Gastrocnemius medialis (tissue), 4 donors: ENCODE measurements around the gene ADAMTSL1.

Experiments
- CTCF ChIP-seq, 5 experiments: fragments of 450-650 bp in 3 of 5; fragments of 200-600 bp in 2 of 5; sonication (generic) in 2 of 5; IDR thresholded peaks in 4 of 5; conservative IDR thresholded peaks in 1 of 5; 1 replicate in 4 of 5; 2 replicates in 1 of 5; pipeline ENCODE4 v1.5.1; 2016 to 2019; ENCODE audit warnings: antibody characterized with exemption in 5 of 5, mild to moderate bottlenecking in 3 of 5, moderate library complexity in 3 of 5
- POLR2A ChIP-seq, 2 donors: fragments of 450-650 bp; IDR thresholded peaks; one replicate each; pipeline ENCODE4 v1.6.1; 2017; ENCODE audit warnings: antibody characterized with exemption in 2 of 2, mild to moderate bottlenecking in 2 of 2, moderate library complexity in 2 of 2

DNA sequence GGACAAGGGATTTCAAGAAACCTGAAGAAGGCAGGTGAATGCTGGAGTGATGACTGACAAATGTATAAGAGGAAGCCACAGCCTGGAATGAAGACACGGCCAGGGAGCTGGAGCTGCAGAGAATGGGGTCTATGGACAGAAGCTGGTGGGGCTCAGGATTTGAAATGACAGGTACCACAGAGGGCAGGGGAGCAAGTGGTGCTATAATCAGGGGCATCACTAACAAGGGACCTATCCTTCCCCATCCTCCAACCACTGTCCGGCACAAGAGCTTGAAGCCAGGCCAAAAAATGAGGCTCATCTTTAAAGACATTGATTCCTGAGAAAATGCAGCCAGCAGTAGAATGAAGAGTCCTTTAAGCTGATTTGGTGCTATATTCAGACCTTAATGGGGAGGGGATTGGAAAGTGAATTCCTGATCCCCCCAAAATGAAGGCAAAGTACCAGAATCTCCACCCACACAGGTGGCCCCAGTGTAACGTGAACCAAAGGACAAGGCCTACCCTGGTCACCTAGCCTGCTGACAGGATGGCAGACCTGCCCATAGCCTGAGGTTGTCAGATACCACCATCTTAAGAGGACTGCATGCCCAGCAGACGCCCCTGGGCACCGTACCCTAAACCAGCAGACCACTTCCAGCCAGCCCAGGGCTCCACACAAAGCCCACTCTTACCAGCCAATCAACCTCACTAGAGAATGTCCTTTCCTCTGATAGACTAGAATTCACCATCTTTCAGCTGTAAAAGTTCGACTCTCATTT is 449.9 kb downstream of the ADAMTSL1 start:
- TF ChIP-seq CTCF (IDR thresholded peaks at IDR 0.05 in 4 of 5, conservative IDR thresholded peaks at IDR 0.05 in 1 of 5) (no peak), POLR2A (IDR thresholded peaks at IDR 0.05) (no peak)
